CD14-positive monocyte (primary cell): Measurements from ENCODE around the gene ASS1. TPM values are rescaled to one million over a fixed set of nuclear protein-coding genes. Genes with fewer than 3 reads are reported as not detected.

Experiments
- DNase-seq, 3 donors: peaks; one replicate each; pipeline ENCODE4 v3.0.0-alpha.2; 2011 to 2022
- H2AFZ ChIP-seq: 2 replicates; pipeline ENCODE4 v1.6.0; 2012; ENCODE audit warnings: mild to moderate bottlenecking, low read depth, low read length, inconsistent platforms; ENCODE audit not compliant: insufficient read depth, poor library complexity, severe bottlenecking
- H3K27ac ChIP-seq, 2 donors: 1 replicate in 1 of 2; 2 replicates in 1 of 2; pipeline ENCODE4 v1.5.1; 2012 to 2013; ENCODE audit warnings: low read length in 2 of 2, control low read depth in 1 of 2, inconsistent platforms in 1 of 2, low read depth in 1 of 2, mild to moderate bottlenecking in 1 of 2
- H3K27me3 ChIP-seq, 2 donors: one replicate each; pipeline versions ENCODE4 v1.6.0 to v1.6.1; 2011 to 2013; ENCODE audit warnings: low read length in 2 of 2; ENCODE audit not compliant: control insufficient read depth in 2 of 2, insufficient read depth in 2 of 2
- H3K36me3 ChIP-seq, 2 donors: replicated peaks in 1 of 2; 1 replicate in 1 of 2; 2 replicates in 1 of 2; pipeline versions ENCODE4 v1.5.1 to v1.6.1; 2012 to 2013; ENCODE audit warnings: low read length in 2 of 2, control low read depth in 1 of 2, inconsistent platforms in 1 of 2, mild to moderate bottlenecking in 1 of 2; ENCODE audit not compliant: insufficient read depth in 2 of 2, control insufficient read depth in 1 of 2
- H3K4me1 ChIP-seq, 2 donors: 1 replicate in 1 of 2; 2 replicates in 1 of 2; pipeline versions ENCODE4 v1.5.1 to v1.6.1; 2012 to 2013; ENCODE audit warnings: low read length in 2 of 2, control low read depth in 1 of 2, inconsistent platforms in 1 of 2, mild to moderate bottlenecking in 1 of 2, moderate library complexity in 1 of 2; ENCODE audit not compliant: insufficient read depth in 2 of 2, control insufficient read depth in 1 of 2
- H3K4me2 ChIP-seq: replicated peaks from 2 replicates; pipeline ENCODE3; 2012; ENCODE audit warnings: low read length, moderate library complexity, mild to moderate bottlenecking; ENCODE audit not compliant: poor library complexity, severe bottlenecking; ENCODE audit errors: extremely low read depth
- H3K4me3 ChIP-seq, 3 experiments: fragments of 200-600 bp in 1 of 3; sonication (generic) in 1 of 3; replicated peaks in 1 of 3; 1 replicate in 2 of 3; 2 replicates in 1 of 3; pipeline ENCODE4 v1.5.1; 2011 to 2013; ENCODE audit warnings: low read length in 3 of 3, mild to moderate bottlenecking in 3 of 3, control low read depth in 2 of 3, low read depth in 2 of 3, inconsistent platforms in 1 of 3, moderate library complexity in 1 of 3
- H3K79me2 ChIP-seq: 2 replicates; pipeline ENCODE4 v1.6.0; 2012; ENCODE audit warnings: mild to moderate bottlenecking, control low read depth, inconsistent platforms, low read length, moderate library complexity; ENCODE audit not compliant: insufficient read depth
- H3K9ac ChIP-seq: 2 replicates; pipeline ENCODE4 v1.6.0; 2017; ENCODE audit warnings: low read length, mild to moderate bottlenecking; ENCODE audit not compliant: insufficient read depth, poor library complexity, severe bottlenecking
- H3K9me3 ChIP-seq, 2 donors: replicated peaks in 1 of 2; 1 replicate in 1 of 2; 2 replicates in 1 of 2; pipeline versions ENCODE4 v1.5.1 to v1.6.1; 2012 to 2013; ENCODE audit warnings: low read length in 2 of 2, control low read depth in 1 of 2; ENCODE audit not compliant: control insufficient read depth in 1 of 2, insufficient read depth in 1 of 2
- H4K20me1 ChIP-seq: 2 replicates; pipeline ENCODE4 v1.6.0; 2012; ENCODE audit warnings: mild to moderate bottlenecking, low read length, control low read depth, moderate library complexity; ENCODE audit not compliant: insufficient read depth
- H3K27ac Mint-ChIP-seq, 7 donors: one replicate each; pipeline ENCODE4 v1.8.0; 2020; ENCODE audit warnings: mild to moderate bottlenecking in 7 of 7, mixed read lengths in 7 of 7, moderate library complexity in 6 of 7, inconsistent platforms in 2 of 7
- H3K27me3 Mint-ChIP-seq, 3 donors: one replicate each; pipeline ENCODE4 v1.8.0; 2021 to 2022; ENCODE audit warnings: low read depth in 3 of 3, mild to moderate bottlenecking in 3 of 3, mixed read lengths in 3 of 3, moderate library complexity in 3 of 3, inconsistent platforms in 1 of 3
- H3K36me3 Mint-ChIP-seq, 2 donors: one replicate each; pipeline ENCODE4 v1.8.0; 2020; ENCODE audit warnings: mixed read lengths in 2 of 2, inconsistent platforms in 1 of 2, mild to moderate bottlenecking in 1 of 2
- H3K4me1 Mint-ChIP-seq: one replicate; pipeline ENCODE4 v1.8.0; 2020; ENCODE audit warnings: mild to moderate bottlenecking, mixed read lengths
- H3K4me3 Mint-ChIP-seq, 2 donors: one replicate each; pipeline ENCODE4 v1.8.0; 2020; ENCODE audit warnings: mild to moderate bottlenecking in 2 of 2, mixed read lengths in 2 of 2, moderate library complexity in 1 of 2
- H3K9me3 Mint-ChIP-seq, 7 donors: one replicate each; pipeline ENCODE4 v1.8.0; 2020 to 2022; ENCODE audit warnings: mixed read lengths in 7 of 7, mild to moderate bottlenecking in 6 of 7, moderate library complexity in 6 of 7, inconsistent platforms in 2 of 7
- CTCF ChIP-seq: fragments of 200-600 bp; IDR thresholded peaks from one replicate; pipeline ENCODE4 v1.8.0; 2022; ENCODE audit warnings: antibody characterized with exemption, mild to moderate bottlenecking
- WGBS: methylation state at CpG from one replicate; pipeline ENCODE4 v1.1.5; 2013; ENCODE audit warnings: missing lambda C conversion rate; ENCODE audit not compliant: insufficient coverage; 5-methylcytosine and 5-hydroxymethylcytosine counted together
- intact Hi-C, 2 donors: fragments of 100-400 bp; cut with micrococcal nuclease; formaldehyde crosslinking; loops; one replicate each; pipeline versions ENCODE4 v1.15.0 to v1.15.1; 2023
- polyA plus RNA-seq, 3 donors: library from polyadenylated mRNA; depleted of rRNA in 1 of 3; unstranded in 2 of 3; stranded (reverse) in 1 of 3; fragments of 300-500 nt in 2 of 3; fragments of >200 nt in 1 of 3; fragmentation: Illumina TruSeq in 2 of 3; gene quantifications; 1 replicate in 2 of 3; 2 replicates in 1 of 3; pipeline ENCODE4 v1.2.3, GENCODE V29; 2012 to 2021

Gene ASS1
- polyA plus RNA-seq, 3 donors: not detected

GRCh38 chr9:130458027-130458803 is 13.5 kb downstream of the ASS1 start:
- H3K79me2 ChIP-seq: no peaks in the 10 kb centered on the region
- H3K36me3 ChIP-seq: no peaks in the 10 kb centered on the region
- peaks cover 0 to 3% of the 10 kb centered on the region in 2 donors for H3K27me3 ChIP-seq
- no peak for DNase-seq
- no peak overlapping the region for H3K4me3 ChIP-seq
- H3K4me2 ChIP-seq: no peak overlapping the region
- H3K36me3 Mint-ChIP-seq: no peaks in the 10 kb centered on the region
- no peak overlapping the region for H2AFZ ChIP-seq
- no peaks in the 10 kb centered on the region for H3K9me3 ChIP-seq
- H3K9ac ChIP-seq: no peak overlapping the region
- WGBS: 94% methylated on average over 21 of the region's 23 CpGs
- H3K27me3 Mint-ChIP-seq: peaks cover 8 to 25% (median 19%) of the 10 kb centered on the region in 3 donors
- no peak overlapping the region for H3K27ac ChIP-seq
- H4K20me1 ChIP-seq: no peaks in the 10 kb centered on the region
- H3K4me3 Mint-ChIP-seq: no peak overlapping the region
- no peaks in the 10 kb centered on the region for H3K4me1 ChIP-seq
- H3K27ac Mint-ChIP-seq: peak overlapping the region in 1 of 7 donors; percentile 80
- no peak for TF ChIP-seq CTCF
- no peaks in the 10 kb centered on the region for H3K4me1 Mint-ChIP-seq
- H3K9me3 Mint-ChIP-seq: peaks cover 0 to 1% (median 0%) of the 10 kb centered on the region in 7 donors
- intact Hi-C loops: no loop called here

- H3K27me3 ChIP-seq: peaks cover 0 to 3% of the 10 kb centered on the region in 2 donors
- WGBS: 93% methylated on average over 5 of the region's 5 CpGs
- H3K4me3 ChIP-seq: no peak overlapping the region
- H3K27ac ChIP-seq: no peak overlapping the region
- no peak for TF ChIP-seq CTCF
- Mint-ChIP-seq H3K27me3 (peaks cover 5 to 22% (median 18%) of the 10 kb centered on the region in 3 donors), H3K27ac (peak overlapping the region in 1 of 7 donors; percentile 80), H3K4me1 (no peaks in the 10 kb centered on the region), H3K36me3 (no peaks in the 10 kb centered on the region), H3K4me3 (no peak overlapping the region), H3K9me3 (peaks cover 0 to 1% (median 0%) of the 10 kb centered on the region in 7 donors)
- no peak overlapping the region for H2AFZ ChIP-seq
- no peaks in the 10 kb centered on the region for H3K36me3 ChIP-seq
- no peaks in the 10 kb centered on the region for H3K9me3 ChIP-seq
- H3K9ac ChIP-seq: no peak overlapping the region
- no peak overlapping the region for H3K4me2 ChIP-seq
- no peaks in the 10 kb centered on the region for H3K79me2 ChIP-seq
- no peak for DNase-seq
- no peaks in the 10 kb centered on the region for H4K20me1 ChIP-seq
- H3K4me1 ChIP-seq: no peaks in the 10 kb centered on the region
- intact Hi-C loops: no loop called here
These were observed 14.0 kb downstream of the ASS1 start for GRCh38 chr9:130458804-130459067.
